Immature natural killer cell (primary cell): ENCODE measurements around the gene VASH2. TPM values are rescaled to one million over a fixed set of nuclear protein-coding genes. Genes with fewer than 3 reads are reported as not detected.
"Not testable (repeated sequence)": the region's sequence is repeated elsewhere in the genome, so short reads cannot be mapped to it uniquely, and the experiment has no call there.

Experiments used
- DNase-seq, 3 donors: peaks; one replicate each; pipeline ENCODE4 v3.0.0; 2022; ENCODE audit warnings: mixed read lengths in 1 of 3
- H3K27ac Mint-ChIP-seq, 6 donors: one replicate each; pipeline ENCODE4 v1.8.0; 2020; ENCODE audit warnings: mixed read lengths in 6 of 6, mild to moderate bottlenecking in 5 of 6, inconsistent platforms in 4 of 6, moderate library complexity in 3 of 6
- H3K27me3 Mint-ChIP-seq, 3 donors: one replicate each; pipeline ENCODE4 v1.8.0; 2020 to 2021; ENCODE audit warnings: low read depth in 3 of 3, mild to moderate bottlenecking in 3 of 3, mixed read lengths in 3 of 3, moderate library complexity in 3 of 3, inconsistent platforms in 1 of 3
- H3K36me3 Mint-ChIP-seq, 3 donors: one replicate each; pipeline ENCODE4 v1.8.0; 2020; ENCODE audit warnings: mixed read lengths in 3 of 3, inconsistent platforms in 2 of 3, mild to moderate bottlenecking in 2 of 3
- H3K4me1 Mint-ChIP-seq, 2 donors: one replicate each; pipeline ENCODE4 v1.8.0; 2020; ENCODE audit warnings: inconsistent platforms in 2 of 2, mild to moderate bottlenecking in 2 of 2, mixed read lengths in 2 of 2, moderate library complexity in 1 of 2
- H3K4me3 Mint-ChIP-seq, 5 donors: one replicate each; pipeline ENCODE4 v1.8.0; 2020; ENCODE audit warnings: mild to moderate bottlenecking in 5 of 5, mixed read lengths in 5 of 5, inconsistent platforms in 3 of 5, moderate library complexity in 3 of 5
- H3K9me3 Mint-ChIP-seq, 6 donors: one replicate each; pipeline ENCODE4 v1.8.0; 2020; ENCODE audit warnings: mild to moderate bottlenecking in 6 of 6, mixed read lengths in 6 of 6, inconsistent platforms in 4 of 6, moderate library complexity in 3 of 6
- polyA plus RNA-seq, 3 donors: library from polyadenylated mRNA; unstranded; fragments of 300-500 nt; fragmentation: Illumina TruSeq; gene quantifications; one replicate each; pipeline ENCODE4 v1.2.3, GENCODE V29; 2021

VASH2 gene
- polyA plus RNA-seq, 3 donors from 2014 or later = 0.49 TPM; not detected in 2

- peaks cover under 1 to 3% (median 2%) of the 10 kb centered on the region in 3 donors for H3K27me3 Mint-ChIP-seq
These were observed 69.7 kb downstream of the VASH2 start for GRCh38 chr1:213020016-213020415.

GRCh38 chr1:213027024-213027423 is 76.7 kb downstream of the VASH2 start:
- DNase-seq = not testable (repeated sequence)
- peaks cover 0 to 15% (median 6%) of the 10 kb centered on the region in 3 donors for H3K27me3 Mint-ChIP-seq

More at GRCh38 chr1:213020016-213020415, 69.7 kb downstream of the VASH2 start:
- no peak for DNase-seq
- no peaks in the 10 kb centered on the region for H3K9me3 Mint-ChIP-seq
- H3K4me3 Mint-ChIP-seq = no peak overlapping the region
- no peaks in the 10 kb centered on the region for H3K36me3 Mint-ChIP-seq
- peaks cover 7% of the 10 kb centered on the region in 2 donors for H3K4me1 Mint-ChIP-seq
- H3K27ac Mint-ChIP-seq = no peak overlapping the region

DNA sequence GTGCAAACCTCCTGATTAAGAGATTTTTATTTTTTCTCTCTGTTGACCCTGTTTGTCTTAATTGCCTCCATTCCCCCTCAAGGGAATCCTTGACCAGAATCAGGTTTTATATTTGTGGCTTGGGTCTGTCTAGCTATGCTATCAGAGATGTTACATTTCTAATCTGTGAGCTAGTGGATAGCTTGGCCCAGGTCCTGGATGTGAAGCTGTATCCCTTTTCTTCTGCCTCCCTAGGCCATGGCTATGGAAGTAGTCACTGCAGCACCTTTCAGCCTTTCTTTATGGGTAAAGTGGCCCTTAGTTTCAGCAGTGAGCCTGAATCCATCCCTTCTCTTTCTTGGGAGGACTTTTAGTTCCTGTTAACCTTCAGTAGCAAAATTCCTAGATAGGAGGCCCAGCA is 82.3 kb downstream of the VASH2 start:
- H3K4me3 Mint-ChIP-seq = no peak overlapping the region
- no peak for DNase-seq
- H3K27ac Mint-ChIP-seq = no peak overlapping the region
- H3K9me3 Mint-ChIP-seq = no peaks in the 10 kb centered on the region
- H3K4me1 Mint-ChIP-seq = peaks cover 1 to 4% of the 10 kb centered on the region in 2 donors
- H3K36me3 Mint-ChIP-seq = peaks cover 0 to 4% (median 0%) of the 10 kb centered on the region in 3 donors
- peaks cover 2 to 16% (median 3%) of the 10 kb centered on the region in 3 donors for H3K27me3 Mint-ChIP-seq

More at GRCh38 chr1:213027024-213027423, 76.7 kb downstream of the VASH2 start:
- H3K4me1 Mint-ChIP-seq, H3K36me3 Mint-ChIP-seq, H3K4me3 Mint-ChIP-seq, H3K9me3 Mint-ChIP-seq, H3K27ac Mint-ChIP-seq: not testable (repeated sequence)

DNA sequence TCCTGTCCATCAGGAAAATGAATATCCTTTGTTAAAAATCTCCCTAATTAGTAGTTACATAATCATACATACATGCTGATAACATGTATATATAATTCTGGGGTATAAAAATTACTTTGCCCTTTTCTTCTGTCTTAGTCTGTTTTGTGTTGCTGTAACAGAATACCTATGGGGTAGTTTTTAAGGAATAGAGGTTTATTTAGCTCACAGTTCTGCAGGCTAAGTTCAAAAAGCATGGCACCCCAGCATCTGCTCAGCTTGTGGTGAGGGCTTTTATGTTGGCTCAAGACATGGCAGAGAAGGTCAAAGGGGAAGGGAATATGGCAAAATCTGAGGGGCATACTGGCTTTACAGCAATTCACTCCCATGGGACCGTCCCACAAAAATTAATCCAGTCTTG is 84.4 kb downstream of the VASH2 start:
- no peak overlapping the region for H3K4me3 Mint-ChIP-seq
- H3K9me3 Mint-ChIP-seq = no peaks in the 10 kb centered on the region
- peaks cover 0 to 14% (median 2%) of the 10 kb centered on the region in 3 donors for H3K27me3 Mint-ChIP-seq
- DNase-seq = no peak
- H3K4me1 Mint-ChIP-seq = peaks cover 1 to 4% of the 10 kb centered on the region in 2 donors
- H3K36me3 Mint-ChIP-seq = peaks cover 0 to 4% (median 0%) of the 10 kb centered on the region in 3 donors
- no peak overlapping the region for H3K27ac Mint-ChIP-seq

DNA sequence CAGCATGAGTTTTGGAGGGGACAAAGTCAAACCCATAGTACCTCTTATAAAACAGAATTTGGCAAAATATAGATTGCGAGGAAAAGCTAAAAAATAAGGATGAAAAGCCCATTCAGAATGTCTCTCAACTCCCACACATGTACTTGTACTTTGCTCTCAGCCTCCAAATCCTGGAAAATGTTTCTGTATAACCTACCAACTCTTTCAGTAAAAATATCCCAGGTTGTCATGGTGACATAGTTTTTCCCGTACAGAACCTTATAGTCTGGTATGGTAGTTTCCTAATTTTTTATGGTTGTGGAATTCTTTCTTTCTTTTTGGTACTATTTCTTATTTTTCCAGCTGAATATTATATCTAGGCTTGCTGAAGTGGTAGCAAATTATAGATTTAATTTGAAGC is 85.2 kb downstream of the VASH2 start:
- peaks cover 1 to 4% of the 10 kb centered on the region in 2 donors for H3K4me1 Mint-ChIP-seq
- no peaks in the 10 kb centered on the region for H3K9me3 Mint-ChIP-seq
- no peak for DNase-seq
- peaks cover 0 to 4% (median 0%) of the 10 kb centered on the region in 3 donors for H3K36me3 Mint-ChIP-seq
- H3K27ac Mint-ChIP-seq = no peak overlapping the region
- H3K27me3 Mint-ChIP-seq = peaks cover 0 to 14% (median 2%) of the 10 kb centered on the region in 3 donors
- H3K4me3 Mint-ChIP-seq = no peak overlapping the region

Other genes with a start within 250 kb of the VASH2 start
- gene NSL1, start 158.8 kb upstream of the VASH2 start, polyA plus RNA-seq = 10 to 100 TPM; 63.4 to 70.6 (median 64.6) TPM
- gene TATDN3, start 158.6 kb upstream of the VASH2 start, polyA plus RNA-seq = 10 to 100 TPM in 2 of 3 donors, 1 to 10 TPM in 1; 8.5 to 14.8 (median 14.6) TPM
- gene SPATA45, start 102.9 kb upstream of the VASH2 start, polyA plus RNA-seq = not detected
- 1 to 10 TPM in 2 of 3 donors, under 1 TPM in 1; 0.12 to 4.1 (median 1.6) TPM for gene FLVCR1, start 92.3 kb upstream of the VASH2 start, polyA plus RNA-seq
- 10 to 100 TPM; 21.1 to 34.8 (median 22.8) TPM for gene ANGEL2, start 65.3 kb downstream of the VASH2 start, polyA plus RNA-seq
- gene RPS6KC1, start 100.7 kb downstream of the VASH2 start, polyA plus RNA-seq = 10 to 100 TPM in 1 of 3 donors, 1 to 10 TPM in 2; 2.9 to 10.7 (median 5.2) TPM